K562 (cell line): ENCODE data around the gene TRMT112. TPM values are rescaled to one million over a fixed set of nuclear protein-coding genes. Genes with fewer than 3 reads are reported as not detected.

Experiments used
- CBX3 ChIP-seq, 2 experiments: IDR thresholded peaks; 1 replicate in 1 of 2; 2 replicates in 1 of 2; pipeline ENCODE4 v1.6.1; 2012; ENCODE audit warnings: inconsistent platforms in 2 of 2, low read length in 2 of 2, borderline replicate concordance in 1 of 2, control low read depth in 1 of 2
- DMBX1 ChIP-seq: fragments of 250-450 bp; sonication (Bioruptor Pico); IDR thresholded peaks from 2 replicates; pipeline ENCODE4 v1.8.0; 2022; ENCODE audit warnings: inconsistent platforms, mild to moderate bottlenecking, moderate library complexity, borderline replicate concordance
- ERF ChIP-seq: fragments of 450-650 bp; formaldehyde crosslinking; IDR thresholded peaks from 2 replicates; pipeline ENCODE4 v1.4.0; 2020; ENCODE audit warnings: mild to moderate bottlenecking, mixed read lengths
- FOXA1 ChIP-seq: fragments of 450-650 bp; IDR thresholded peaks from 2 replicates; pipeline ENCODE4 v1.6.1; 2016; ENCODE audit warnings: mild to moderate bottlenecking, borderline replicate concordance
- GABPB2 ChIP-seq: fragments of 250-450 bp; sonication (Bioruptor Pico); conservative IDR thresholded peaks from 2 replicates; pipeline ENCODE4 v1.5.1; 2021; ENCODE audit warnings: mild to moderate bottlenecking
- GTF2F1 ChIP-seq: IDR thresholded peaks from 2 replicates; pipeline ENCODE4 v1.6.1; 2011; ENCODE audit warnings: low read depth, low read length, improper control_type of control experiment
- MTA2 ChIP-seq: fragments of 450-650 bp; IDR thresholded peaks from 2 replicates; pipeline ENCODE4 v1.6.1; 2016; ENCODE audit warnings: low read depth
- MTA3 ChIP-seq: fragments of 450-650 bp; formaldehyde crosslinking; IDR thresholded peaks from 2 replicates; pipeline ENCODE4 v1.6.1; 2017; ENCODE audit warnings: mild to moderate bottlenecking, borderline replicate concordance
- POLR2AphosphoS2 ChIP-seq: IDR thresholded peaks from 2 replicates; pipeline ENCODE4 v1.6.1; 2012; ENCODE audit warnings: low read length, improper control_type of control experiment
- RFX1 ChIP-seq: fragments of 450-650 bp; IDR thresholded peaks from 2 replicates; pipeline ENCODE4 v1.6.1; 2016; ENCODE audit warnings: mild to moderate bottlenecking, moderate library complexity
- SLC30A9 ChIP-seq: fragments of 250-450 bp; sonication (Bioruptor Pico); IDR thresholded peaks from 2 replicates; pipeline ENCODE4 v1.8.0; 2022; ENCODE audit warnings: mild to moderate bottlenecking, moderate library complexity
- SMARCE1 ChIP-seq: fragments of 450-650 bp; IDR thresholded peaks from 2 replicates; pipeline ENCODE4 v1.7.1; 2016; ENCODE audit warnings: mild to moderate bottlenecking
- SNIP1 ChIP-seq: fragments of 450-650 bp; IDR thresholded peaks from 2 replicates; pipeline ENCODE4 v1.7.1; 2017; ENCODE audit warnings: low read depth, mild to moderate bottlenecking
- SRSF9 ChIP-seq: fragments of 200-400 bp; formaldehyde crosslinking; IDR thresholded peaks from 2 replicates; pipeline ENCODE4 v1.6.1; 2017; ENCODE audit warnings: low read depth, low read length, borderline replicate concordance
- ZBTB8A ChIP-seq: fragments of 450-650 bp; IDR thresholded peaks from 2 replicates; pipeline ENCODE4 v1.6.1; 2018; ENCODE audit warnings: mild to moderate bottlenecking, moderate library complexity; ENCODE audit not compliant: partially characterized antibody
- ZNF184 ChIP-seq: sonication (generic); formaldehyde crosslinking; IDR thresholded peaks from 2 replicates; pipeline ENCODE4 v1.5.0; 2020; ENCODE audit warnings: missing genetic modification reagents
- ZNF354B ChIP-seq: fragments of 250-450 bp; sonication (Bioruptor Pico); IDR thresholded peaks from 2 replicates; pipeline ENCODE4 v1.4.0; 2020
- ZNF778 ChIP-seq: fragments of 450-650 bp; formaldehyde crosslinking; IDR thresholded peaks from 2 replicates; pipeline ENCODE4 v1.4.0; 2020; ENCODE audit warnings: mild to moderate bottlenecking, moderate library complexity
- polyA plus RNA-seq, 8 experiments: library from polyadenylated mRNA; depleted of rRNA in 4 of 8; stranded (reverse) in 5 of 8; unstranded in 3 of 8; fragments of >200 nt; fragmentation: Nextera tagmentation in 2 of 8; fragmentation: Illumina TruSeq in 1 of 8; extraction: Ambion mirVana in 2 of 8; extraction: Trizol in 1 of 8; gene quantifications; 2 replicates each; pipeline versions ENCODE4 v1.2.1 to v1.2.3, GENCODE V29; 2011 to 2014; ENCODE audit warnings: inconsistent platforms in 1 of 8, missing spikeins in 1 of 8
- total RNA-seq, 7 experiments: library from RNA; depleted of rRNA in 6 of 7; stranded (reverse); fragments of >200 nt in 6 of 7; fragmentation: Illumina TruSeq in 2 of 7; extraction: Trizol in 2 of 7; gene quantifications; 2 replicates each; pipeline versions ENCODE4 v1.2.1 to v1.2.3, GENCODE V29; 2011 to 2021; ENCODE audit warnings: low replicate concordance in 1 of 7
- TF ChIP-seq, protein P1 (sequence below): IDR thresholded peaks from 2 replicates; pipeline ENCODE4 v1.6.1; 2016; ENCODE audit warnings: missing genetic modification characterization, missing compliant biosample characterization
- TF ChIP-seq, protein P2 (sequence below), 2 experiments: fragments of 150-350 bp in 1 of 2; IDR thresholded peaks; 2 replicates each; pipeline ENCODE4 v1.6.1; 2012 to 2016; ENCODE audit warnings: low read depth in 2 of 2, low read length in 2 of 2, mild to moderate bottlenecking in 1 of 2, moderate library complexity in 1 of 2
- TF ChIP-seq, protein P3 (sequence below): fragments of 450-650 bp; formaldehyde crosslinking; IDR thresholded peaks from 2 replicates; pipeline ENCODE4 v1.4.0; 2020; ENCODE audit warnings: mild to moderate bottlenecking, moderate library complexity
- TF ChIP-seq, protein P4 (sequence below): IDR thresholded peaks from 2 replicates; pipeline ENCODE4 v1.6.1; 2011; ENCODE audit not compliant: insufficient read length; ENCODE audit errors: extremely low read depth

The TRMT112 gene
- total and polyA plus RNA-seq, 9 of the 15 experiments (the other 6 are each of a cell fraction or from before 2014, with no cell fraction given), result 162 to 444 (median 300) TPM

DNA sequence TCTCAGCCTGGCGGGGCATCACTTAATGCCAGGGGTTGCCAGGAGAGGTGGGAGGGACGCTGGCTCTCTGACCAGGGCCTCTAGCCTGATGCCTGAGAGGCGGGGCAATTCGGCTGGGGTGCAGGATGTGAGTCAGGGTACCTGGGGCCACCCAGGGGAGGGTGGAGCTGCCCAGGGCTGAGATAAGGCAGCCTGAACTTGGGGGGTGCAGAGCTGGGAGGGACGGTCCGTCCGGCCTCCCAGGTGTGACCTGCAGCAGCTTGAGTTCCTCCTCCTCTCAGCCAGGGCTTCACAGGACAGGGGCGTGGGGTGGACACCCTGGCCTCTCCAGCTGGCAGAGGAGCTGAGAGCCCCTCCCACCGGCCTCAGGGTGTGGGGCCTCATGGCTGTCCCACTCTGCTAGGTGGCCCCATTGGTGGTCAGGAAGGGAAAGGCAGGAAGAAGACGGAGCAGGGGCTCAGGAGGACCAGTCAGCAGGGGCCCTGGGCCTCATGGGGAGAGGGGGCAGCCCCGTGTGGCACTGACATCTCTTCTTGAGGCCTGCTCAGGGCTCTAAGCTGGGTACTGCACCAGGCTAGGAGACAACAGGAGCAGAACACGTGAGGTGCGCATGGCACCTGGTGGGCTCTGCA, 40.7 kb upstream of the TRMT112 start (continued):
- TF ChIP-seq DMBX1, result no peak
- TF ChIP-seq GABPB2, result no peak
- no peak for TF ChIP-seq CBX3 (IDR thresholded peaks at IDR 0.05; ENCODE audit: borderline replicate concordance in 1 of 2, low read length in 2 of 2)
- peak; percentile 51; the same call in 1 of the 2 replicates for TF ChIP-seq SMARCE1
- no peak for TF ChIP-seq RFX1
- TF ChIP-seq, protein P1, sequence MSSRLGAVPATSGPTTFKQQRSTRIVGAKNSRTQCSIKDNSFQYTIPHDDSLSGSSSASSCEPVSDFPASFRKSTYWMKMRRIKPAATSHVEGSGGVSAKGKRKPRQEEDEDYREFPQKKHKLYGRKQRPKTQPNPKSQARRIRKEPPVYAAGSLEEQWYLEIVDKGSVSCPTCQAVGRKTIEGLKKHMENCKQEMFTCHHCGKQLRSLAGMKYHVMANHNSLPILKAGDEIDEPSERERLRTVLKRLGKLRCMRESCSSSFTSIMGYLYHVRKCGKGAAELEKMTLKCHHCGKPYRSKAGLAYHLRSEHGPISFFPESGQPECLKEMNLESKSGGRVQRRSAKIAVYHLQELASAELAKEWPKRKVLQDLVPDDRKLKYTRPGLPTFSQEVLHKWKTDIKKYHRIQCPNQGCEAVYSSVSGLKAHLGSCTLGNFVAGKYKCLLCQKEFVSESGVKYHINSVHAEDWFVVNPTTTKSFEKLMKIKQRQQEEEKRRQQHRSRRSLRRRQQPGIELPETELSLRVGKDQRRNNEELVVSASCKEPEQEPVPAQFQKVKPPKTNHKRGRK, result no peak
- no peak for TF ChIP-seq POLR2AphosphoS2
- no peak for TF ChIP-seq SRSF9
- TF ChIP-seq, protein P2, sequence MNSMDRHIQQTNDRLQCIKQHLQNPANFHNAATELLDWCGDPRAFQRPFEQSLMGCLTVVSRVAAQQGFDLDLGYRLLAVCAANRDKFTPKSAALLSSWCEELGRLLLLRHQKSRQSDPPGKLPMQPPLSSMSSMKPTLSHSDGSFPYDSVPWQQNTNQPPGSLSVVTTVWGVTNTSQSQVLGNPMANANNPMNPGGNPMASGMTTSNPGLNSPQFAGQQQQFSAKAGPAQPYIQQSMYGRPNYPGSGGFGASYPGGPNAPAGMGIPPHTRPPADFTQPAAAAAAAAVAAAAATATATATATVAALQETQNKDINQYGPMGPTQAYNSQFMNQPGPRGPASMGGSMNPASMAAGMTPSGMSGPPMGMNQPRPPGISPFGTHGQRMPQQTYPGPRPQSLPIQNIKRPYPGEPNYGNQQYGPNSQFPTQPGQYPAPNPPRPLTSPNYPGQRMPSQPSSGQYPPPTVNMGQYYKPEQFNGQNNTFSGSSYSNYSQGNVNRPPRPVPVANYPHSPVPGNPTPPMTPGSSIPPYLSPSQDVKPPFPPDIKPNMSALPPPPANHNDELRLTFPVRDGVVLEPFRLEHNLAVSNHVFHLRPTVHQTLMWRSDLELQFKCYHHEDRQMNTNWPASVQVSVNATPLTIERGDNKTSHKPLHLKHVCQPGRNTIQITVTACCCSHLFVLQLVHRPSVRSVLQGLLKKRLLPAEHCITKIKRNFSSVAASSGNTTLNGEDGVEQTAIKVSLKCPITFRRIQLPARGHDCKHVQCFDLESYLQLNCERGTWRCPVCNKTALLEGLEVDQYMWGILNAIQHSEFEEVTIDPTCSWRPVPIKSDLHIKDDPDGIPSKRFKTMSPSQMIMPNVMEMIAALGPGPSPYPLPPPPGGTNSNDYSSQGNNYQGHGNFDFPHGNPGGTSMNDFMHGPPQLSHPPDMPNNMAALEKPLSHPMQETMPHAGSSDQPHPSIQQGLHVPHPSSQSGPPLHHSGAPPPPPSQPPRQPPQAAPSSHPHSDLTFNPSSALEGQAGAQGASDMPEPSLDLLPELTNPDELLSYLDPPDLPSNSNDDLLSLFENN (IDR thresholded peaks at IDR 0.05; ENCODE audit: low read depth in 2 of 2, low read length in 2 of 2), result no peak
- TF ChIP-seq, protein P3, sequence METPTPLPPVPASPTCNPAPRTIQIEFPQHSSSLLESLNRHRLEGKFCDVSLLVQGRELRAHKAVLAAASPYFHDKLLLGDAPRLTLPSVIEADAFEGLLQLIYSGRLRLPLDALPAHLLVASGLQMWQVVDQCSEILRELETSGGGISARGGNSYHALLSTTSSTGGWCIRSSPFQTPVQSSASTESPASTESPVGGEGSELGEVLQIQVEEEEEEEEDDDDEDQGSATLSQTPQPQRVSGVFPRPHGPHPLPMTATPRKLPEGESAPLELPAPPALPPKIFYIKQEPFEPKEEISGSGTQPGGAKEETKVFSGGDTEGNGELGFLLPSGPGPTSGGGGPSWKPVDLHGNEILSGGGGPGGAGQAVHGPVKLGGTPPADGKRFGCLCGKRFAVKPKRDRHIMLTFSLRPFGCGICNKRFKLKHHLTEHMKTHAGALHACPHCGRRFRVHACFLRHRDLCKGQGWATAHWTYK (CRISPR knock-in tag), result 0 out of 2 replicates have a peak, but pooled peaks have one; percentile 3
- no peak for TF ChIP-seq SNIP1
- peak; percentile 28; the same call in 1 of the 2 replicates for TF ChIP-seq MTA3
- no peak for TF ChIP-seq ZNF354B (CRISPR knock-in tag)
- no peak for TF ChIP-seq ERF (CRISPR knock-in tag)
- TF ChIP-seq GTF2F1, result no peak
- no peak for TF ChIP-seq FOXA1
- TF ChIP-seq ZNF778, result no peak
- TF ChIP-seq ZNF184, result no peak
- TF ChIP-seq, protein P4, sequence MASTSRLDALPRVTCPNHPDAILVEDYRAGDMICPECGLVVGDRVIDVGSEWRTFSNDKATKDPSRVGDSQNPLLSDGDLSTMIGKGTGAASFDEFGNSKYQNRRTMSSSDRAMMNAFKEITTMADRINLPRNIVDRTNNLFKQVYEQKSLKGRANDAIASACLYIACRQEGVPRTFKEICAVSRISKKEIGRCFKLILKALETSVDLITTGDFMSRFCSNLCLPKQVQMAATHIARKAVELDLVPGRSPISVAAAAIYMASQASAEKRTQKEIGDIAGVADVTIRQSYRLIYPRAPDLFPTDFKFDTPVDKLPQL, result no peak
- no peak for TF ChIP-seq ZBTB8A
- TF ChIP-seq MTA2, result no peak
- TF ChIP-seq SLC30A9 (CRISPR knock-in tag), result no peak
